SK-N-SH (cell line): ENCODE data around the gene LRMDA. TPM values are rescaled to one million over a fixed set of nuclear protein-coding genes. Genes with fewer than 3 reads are reported as not detected.

Source experiments
- CTCF ChIA-PET: fragments of 300-600, 350-600 bp; formaldehyde crosslinking; extraction: SDS; loops from one replicate; lab custom pipeline; 2021; lab: Yijun Ruan, JAX
- POLR2A ChIA-PET: fragments of 350-600 bp; sonication (Branson Sonifier 250); formaldehyde crosslinking; extraction: SDS; loops from one replicate; lab custom pipeline; 2020; ENCODE audit warnings: antibody characterized with exemption, inconsistent platforms; lab: Yijun Ruan, JAX
- DNase-seq: peaks from one replicate; pipeline ENCODE4 v3.0.0; 2012
- H2AFZ ChIP-seq: fragments of 200-600 bp; sonication (generic); 2 replicates; pipeline ENCODE4 v1.8.1; 2016; ENCODE audit warnings: antibody characterized with exemption, mild to moderate bottlenecking, low read depth
- H3F3A ChIP-seq: fragments of 200-600 bp; sonication (generic); replicated peaks from 2 replicates; pipeline ENCODE3; 2016; ENCODE audit warnings: antibody characterized with exemption, mild to moderate bottlenecking; ENCODE audit not compliant: insufficient read depth
- H3K27ac ChIP-seq, 2 experiments: fragments of 200-500 bp in 1 of 2; fragments of 200-600 bp in 1 of 2; sonication (Bioruptor generic) in 1 of 2; sonication (generic), shearing (Covaris generic) in 1 of 2; 2 replicates each; pipeline versions ENCODE4 v1.5.1 to v1.6.1; 2014 to 2016; ENCODE audit warnings: low read depth in 2 of 2, inconsistent platforms in 1 of 2, low read length in 1 of 2, mild to moderate bottlenecking in 1 of 2, mixed read lengths in 1 of 2
- H3K27me3 ChIP-seq: fragments of 200-600 bp; sonication (generic), shearing (Covaris generic); 2 replicates; pipeline ENCODE4 v1.6.1; 2016; ENCODE audit warnings: mixed run types; ENCODE audit not compliant: insufficient read depth
- H3K36me3 ChIP-seq, 2 experiments: fragments of 200-500 bp in 1 of 2; fragments of 200-600 bp in 1 of 2; sonication (Bioruptor generic) in 1 of 2; sonication (generic) in 1 of 2; replicated peaks in 1 of 2; 2 replicates each; pipeline versions ENCODE3 to v1.5.1; 2014 to 2016; ENCODE audit warnings: low read length in 1 of 2, mild to moderate bottlenecking in 1 of 2; ENCODE audit not compliant: insufficient read depth in 2 of 2, control insufficient read depth in 1 of 2
- H3K4me1 ChIP-seq, 2 experiments: fragments of 200-500 bp in 1 of 2; fragments of 200-600 bp in 1 of 2; sonication (Bioruptor generic) in 1 of 2; sonication (generic), shearing (Covaris generic) in 1 of 2; 2 replicates each; pipeline versions ENCODE4 v1.5.1 to v1.6.1; 2014 to 2016; ENCODE audit warnings: low read depth in 1 of 2, low read length in 1 of 2, mixed run types in 1 of 2; ENCODE audit not compliant: insufficient read depth in 2 of 2, control insufficient read depth in 1 of 2
- H3K4me2 ChIP-seq: fragments of 200-600 bp; sonication (generic), shearing (Covaris generic); 2 replicates; pipeline ENCODE4 v1.6.1; 2017; ENCODE audit warnings: mixed run types
- H3K4me3 ChIP-seq, 2 experiments: fragments of 200-500 bp in 1 of 2; fragments of 200-600 bp in 1 of 2; sonication (Bioruptor generic) in 1 of 2; sonication (generic), shearing (Covaris generic) in 1 of 2; 2 replicates each; pipeline versions ENCODE4 v1.5.1 to v1.8.1; 2014 to 2016; ENCODE audit warnings: low read depth in 2 of 2, inconsistent platforms in 1 of 2, low read length in 1 of 2, mild to moderate bottlenecking in 1 of 2, mixed read lengths in 1 of 2, moderate library complexity in 1 of 2
- H3K79me2 ChIP-seq: fragments of 200-600 bp; sonication (generic); 2 replicates; pipeline ENCODE4 v1.8.1; 2017; ENCODE audit warnings: mild to moderate bottlenecking; ENCODE audit not compliant: insufficient read depth
- H3K9ac ChIP-seq: fragments of 200-600 bp; sonication (generic); 2 replicates; pipeline ENCODE4 v1.6.1; 2017; ENCODE audit warnings: mixed run types
- H3K9me2 ChIP-seq: fragments of 200-600 bp; sonication (generic); 2 replicates; pipeline ENCODE4 v1.6.1; 2017; ENCODE audit warnings: mixed run types
- H3K9me3 ChIP-seq: fragments of 200-600 bp; sonication (generic); 2 replicates; pipeline ENCODE4 v1.6.1; 2017; ENCODE audit warnings: mixed run types, mild to moderate bottlenecking, moderate library complexity
- H4K20me1 ChIP-seq: fragments of 200-600 bp; sonication (generic); 2 replicates; pipeline ENCODE4 v1.6.1; 2017; ENCODE audit warnings: mild to moderate bottlenecking, mixed run types; ENCODE audit not compliant: insufficient read depth
- EP300 ChIP-seq, 2 experiments: IDR thresholded peaks; 2 replicates each; pipeline versions ENCODE4 v1.4.0 to v1.6.1; 2012; ENCODE audit warnings: borderline replicate concordance in 1 of 2, low read depth in 1 of 2, low read length in 1 of 2
- FOSL2 ChIP-seq: IDR thresholded peaks from 2 replicates; pipeline ENCODE4 v1.4.0; 2012; ENCODE audit warnings: low read depth, mild to moderate bottlenecking, moderate library complexity, borderline replicate concordance
- FOXJ3 ChIP-seq: sonication (generic); formaldehyde crosslinking; IDR thresholded peaks from 2 replicates; pipeline ENCODE4 v1.5.1; 2020; ENCODE audit warnings: mild to moderate bottlenecking, missing genetic modification reagents
- GABPA ChIP-seq: IDR thresholded peaks from 2 replicates; pipeline ENCODE4 v1.4.0; 2012; ENCODE audit warnings: low read depth, mild to moderate bottlenecking
- JUND ChIP-seq: IDR thresholded peaks from 2 replicates; pipeline ENCODE4 v1.4.0; 2012
- NRF1 ChIP-seq: IDR thresholded peaks from 2 replicates; pipeline ENCODE4 v1.6.1; 2012; ENCODE audit warnings: low read depth, mild to moderate bottlenecking, low read length
- PBX3 ChIP-seq: IDR thresholded peaks from 2 replicates; pipeline ENCODE4; 2012
- TCF12 ChIP-seq: IDR thresholded peaks from 2 replicates; pipeline ENCODE4 v1.4.0; 2012
- WGBS: methylation state at CpG from one replicate; pipeline ENCODE4 v1.1.6; 2017; ENCODE audit warnings: low lambda C conversion rate; 5-methylcytosine and 5-hydroxymethylcytosine counted together
- polyA plus RNA-seq, 3 experiments: library from polyadenylated mRNA; depleted of rRNA; stranded (reverse); fragments of >200 nt; gene quantifications; 2 replicates each; pipeline ENCODE4 v1.2.3, GENCODE V29; 2012
- TF ChIP-seq, protein P1 (sequence below): IDR thresholded peaks from 2 replicates; pipeline ENCODE4 v1.4.0; 2012; ENCODE audit warnings: low read depth, borderline replicate concordance
- TF ChIP-seq, protein P2 (sequence below): IDR thresholded peaks from 2 replicates; pipeline ENCODE4 v1.6.1; 2012; ENCODE audit warnings: mild to moderate bottlenecking, low read depth, low read length, moderate library complexity

Gene LRMDA
- polyA plus RNA-seq, 1 of the 3 experiments (the other 2 are of a cell fraction), result 0.95 TPM

- TF ChIP-seq, protein P1, sequence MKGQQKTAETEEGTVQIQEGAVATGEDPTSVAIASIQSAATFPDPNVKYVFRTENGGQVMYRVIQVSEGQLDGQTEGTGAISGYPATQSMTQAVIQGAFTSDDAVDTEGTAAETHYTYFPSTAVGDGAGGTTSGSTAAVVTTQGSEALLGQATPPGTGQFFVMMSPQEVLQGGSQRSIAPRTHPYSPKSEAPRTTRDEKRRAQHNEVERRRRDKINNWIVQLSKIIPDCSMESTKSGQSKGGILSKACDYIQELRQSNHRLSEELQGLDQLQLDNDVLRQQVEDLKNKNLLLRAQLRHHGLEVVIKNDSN, result no peak
- peak; percentile 92 for TF ChIP-seq JUND
- no peak for TF ChIP-seq NRF1
Measured at GRCh38 chr10:75530299-75530698, 98.9 kb downstream of the LRMDA start (continued).

- POLR2A ChIA-PET, result no interaction called here
- no peaks in the 10 kb centered on the region for H3F3A ChIP-seq
- CTCF ChIA-PET, result no interaction called here
- H3K9me2 ChIP-seq, result no peaks in the 10 kb centered on the region
- DNase-seq, result no peak
- H3K9me3 ChIP-seq, result no peaks in the 10 kb centered on the region
- no peaks in the 10 kb centered on the region for H4K20me1 ChIP-seq
- H3K9ac ChIP-seq, result no peak overlapping the region
- TF ChIP-seq GABPA, result no peak
- TF ChIP-seq, all 33 proteins: peak for 0
- Histone ChIP-seq H2AFZ (no peak overlapping the region), H3K27me3 (no peaks in the 10 kb centered on the region), H3K4me3 (no peak overlapping the region), H3K4me1 (peaks cover 2 to 3% of the 10 kb centered on the region in 2 experiments; a peak in 1 of 4 replicates), H3K27ac (no peak overlapping the region), H3K79me2 (no peaks in the 10 kb centered on the region), H3K36me3 (no peaks in the 10 kb centered on the region), H3K4me2 (no peak overlapping the region)
- WGBS, result 98% methylated on average over 2 of the region's 2 CpGs
Measured at GRCh38 chr10:75531571-75532031, 100.2 kb downstream of the LRMDA start.

DNA sequence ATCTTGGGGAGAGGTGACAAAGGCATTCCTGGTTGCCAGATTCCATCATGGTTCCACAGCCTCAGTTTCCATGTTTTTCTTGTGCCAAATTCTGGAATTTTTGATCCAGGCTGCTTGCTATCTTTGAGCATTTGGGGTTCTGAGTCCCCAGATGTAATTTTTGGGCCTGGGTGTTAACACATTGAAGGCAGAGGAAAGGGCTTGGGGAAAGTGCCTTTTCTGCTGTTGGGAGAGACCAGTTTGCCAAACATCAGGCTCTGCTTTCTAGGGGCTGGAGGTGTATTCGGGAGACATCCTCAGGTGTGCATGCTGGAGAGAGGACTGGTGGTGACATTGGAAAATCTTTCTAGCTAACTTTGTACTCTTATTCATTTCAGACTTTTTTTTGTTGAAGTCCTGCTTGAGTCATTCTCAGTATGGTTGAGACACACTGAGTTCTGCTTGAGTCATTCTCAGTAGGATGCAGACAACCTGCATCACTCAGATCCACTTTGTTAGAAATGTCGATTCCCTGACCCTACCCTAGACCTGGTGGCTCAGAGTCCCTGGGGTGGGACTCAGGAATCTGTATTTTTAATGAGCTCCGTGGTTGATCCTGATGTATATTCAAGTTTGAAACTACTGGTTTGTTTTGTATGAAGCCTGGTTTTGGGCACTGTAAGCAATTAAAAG, 101.0 kb downstream of the LRMDA start:
- H3K27ac ChIP-seq, result no peak overlapping the region
- 0 out of 4 replicates have a peak, but pooled peaks of 1 of the 2 experiments have one; percentile 10 for TF ChIP-seq EP300 (IDR thresholded peaks at IDR 0.05; ENCODE audit: borderline replicate concordance in 1 of 2, low read depth in 1 of 2, low read length in 1 of 2)
- TF ChIP-seq, protein P2, sequence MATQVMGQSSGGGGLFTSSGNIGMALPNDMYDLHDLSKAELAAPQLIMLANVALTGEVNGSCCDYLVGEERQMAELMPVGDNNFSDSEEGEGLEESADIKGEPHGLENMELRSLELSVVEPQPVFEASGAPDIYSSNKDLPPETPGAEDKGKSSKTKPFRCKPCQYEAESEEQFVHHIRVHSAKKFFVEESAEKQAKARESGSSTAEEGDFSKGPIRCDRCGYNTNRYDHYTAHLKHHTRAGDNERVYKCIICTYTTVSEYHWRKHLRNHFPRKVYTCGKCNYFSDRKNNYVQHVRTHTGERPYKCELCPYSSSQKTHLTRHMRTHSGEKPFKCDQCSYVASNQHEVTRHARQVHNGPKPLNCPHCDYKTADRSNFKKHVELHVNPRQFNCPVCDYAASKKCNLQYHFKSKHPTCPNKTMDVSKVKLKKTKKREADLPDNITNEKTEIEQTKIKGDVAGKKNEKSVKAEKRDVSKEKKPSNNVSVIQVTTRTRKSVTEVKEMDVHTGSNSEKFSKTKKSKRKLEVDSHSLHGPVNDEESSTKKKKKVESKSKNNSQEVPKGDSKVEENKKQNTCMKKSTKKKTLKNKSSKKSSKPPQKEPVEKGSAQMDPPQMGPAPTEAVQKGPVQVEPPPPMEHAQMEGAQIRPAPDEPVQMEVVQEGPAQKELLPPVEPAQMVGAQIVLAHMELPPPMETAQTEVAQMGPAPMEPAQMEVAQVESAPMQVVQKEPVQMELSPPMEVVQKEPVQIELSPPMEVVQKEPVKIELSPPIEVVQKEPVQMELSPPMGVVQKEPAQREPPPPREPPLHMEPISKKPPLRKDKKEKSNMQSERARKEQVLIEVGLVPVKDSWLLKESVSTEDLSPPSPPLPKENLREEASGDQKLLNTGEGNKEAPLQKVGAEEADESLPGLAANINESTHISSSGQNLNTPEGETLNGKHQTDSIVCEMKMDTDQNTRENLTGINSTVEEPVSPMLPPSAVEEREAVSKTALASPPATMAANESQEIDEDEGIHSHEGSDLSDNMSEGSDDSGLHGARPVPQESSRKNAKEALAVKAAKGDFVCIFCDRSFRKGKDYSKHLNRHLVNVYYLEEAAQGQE, result no peak
- TF ChIP-seq PBX3, result peak; percentile 42
- TF ChIP-seq JUND, result peak; percentile 40; the same call in 1 of the 2 replicates
- TF ChIP-seq FOXJ3 (CRISPR knock-in tag), result no peak
- TF ChIP-seq FOSL2, result peak; percentile 77; the same call in 1 of the 2 replicates
- no peak for TF ChIP-seq GABPA
- peak; percentile 13; the same call in 1 of the 2 replicates for TF ChIP-seq TCF12
- CTCF ChIA-PET, result no interaction called here
- no peak overlapping the region for H3K9ac ChIP-seq
- H3K9me2 ChIP-seq, result no peaks in the 10 kb centered on the region
- no peaks in the 10 kb centered on the region for H4K20me1 ChIP-seq
- no peak overlapping the region for H3K4me2 ChIP-seq
- peaks cover 2 to 3% of the 10 kb centered on the region in 2 experiments; a peak in 1 of 4 replicates for H3K4me1 ChIP-seq
- H3K27me3 ChIP-seq, result no peaks in the 10 kb centered on the region
- no peak for DNase-seq
- no peak overlapping the region for H3K4me3 ChIP-seq
- no peaks in the 10 kb centered on the region for H3K79me2 ChIP-seq
- WGBS, result 48% methylated on average over 3 of the region's 3 CpGs
- H3K9me3 ChIP-seq, result no peaks in the 10 kb centered on the region
- no peaks in the 10 kb centered on the region for H3K36me3 ChIP-seq
- H2AFZ ChIP-seq, result no peak overlapping the region
- POLR2A ChIA-PET, result no interaction called here
- H3F3A ChIP-seq, result no peaks in the 10 kb centered on the region
